RWPE2 (cell line): Measurements from ENCODE around the gene SEMA5A.

Experiments used
- ATAC-seq: fragments of 200-7000 bp; cut with Tn5 transposase; 3 replicates; pipeline ENCODE4 v1.9.1; 2021; ENCODE audit warnings: low read depth
- DNase-seq: peaks from one replicate; pipeline ENCODE4 v3.0.0-alpha.2; 2020; ENCODE audit warnings: low spot score
- H3K27ac ChIP-seq: fragments of 450-650 bp; 2 replicates; pipeline ENCODE4 v1.5.1; 2017; ENCODE audit warnings: mild to moderate bottlenecking; ENCODE audit not compliant: poor library complexity, severe bottlenecking
- H3K27me3 ChIP-seq: fragments of 250-450 bp; sonication (Bioruptor Pico); 2 replicates; pipeline ENCODE4 v1.5.1; 2021; ENCODE audit warnings: mild to moderate bottlenecking, moderate library complexity; ENCODE audit not compliant: insufficient read depth, poor library complexity, severe bottlenecking
- H3K36me3 ChIP-seq: fragments of 250-450 bp; sonication (Bioruptor Pico); 2 replicates; pipeline ENCODE4 v1.5.1; 2020; ENCODE audit warnings: low read depth, mild to moderate bottlenecking, moderate library complexity
- H3K4me1 ChIP-seq: fragments of 250-450 bp; sonication (Bioruptor Pico); 2 replicates; pipeline ENCODE4 v1.5.1; 2021; ENCODE audit warnings: mild to moderate bottlenecking, moderate library complexity; ENCODE audit not compliant: insufficient read depth, poor library complexity, severe bottlenecking
- H3K4me3 ChIP-seq: fragments of 250-450 bp; sonication (Bioruptor Pico); 2 replicates; pipeline ENCODE4 v1.5.1; 2021; ENCODE audit warnings: mild to moderate bottlenecking, moderate library complexity; ENCODE audit not compliant: severe bottlenecking
- H3K9me3 ChIP-seq: fragments of 250-450 bp; sonication (Bioruptor Pico); 2 replicates; pipeline ENCODE4 v1.5.1; 2021; ENCODE audit warnings: mild to moderate bottlenecking, moderate library complexity; ENCODE audit not compliant: severe bottlenecking
- TF ChIP-seq, protein P1 (sequence below): fragments of 450-650 bp; IDR thresholded peaks from one replicate; pipeline ENCODE4 v1.5.1; 2017; ENCODE audit warnings: mild to moderate bottlenecking, moderate library complexity; ENCODE audit not compliant: poor library complexity, severe bottlenecking

SEMA5A gene

DNA sequence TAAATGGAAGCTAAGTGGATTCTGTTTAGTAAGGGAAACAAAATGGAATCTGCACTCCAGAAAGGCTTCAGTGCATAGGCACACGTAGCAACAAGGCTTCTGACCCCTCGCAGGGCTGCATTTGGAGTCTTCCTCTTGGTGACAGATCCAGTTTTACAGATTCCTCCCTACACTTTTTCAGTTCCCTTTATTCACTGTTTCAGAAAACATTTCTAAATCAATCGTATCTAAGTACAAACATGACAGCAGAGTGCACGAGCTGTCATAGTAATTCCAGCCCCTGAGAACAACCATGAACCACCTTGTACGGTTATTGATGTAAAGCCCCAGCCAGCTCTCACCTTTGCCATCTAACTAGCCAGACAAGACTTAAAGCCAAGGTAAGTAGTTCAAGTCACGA is 491.6 kb downstream of the SEMA5A start:
- DNase-seq (no peak), ATAC-seq (no peak)
- H3K27me3 ChIP-seq, result no peaks in the 10 kb centered on the region
- TF ChIP-seq, protein P1, sequence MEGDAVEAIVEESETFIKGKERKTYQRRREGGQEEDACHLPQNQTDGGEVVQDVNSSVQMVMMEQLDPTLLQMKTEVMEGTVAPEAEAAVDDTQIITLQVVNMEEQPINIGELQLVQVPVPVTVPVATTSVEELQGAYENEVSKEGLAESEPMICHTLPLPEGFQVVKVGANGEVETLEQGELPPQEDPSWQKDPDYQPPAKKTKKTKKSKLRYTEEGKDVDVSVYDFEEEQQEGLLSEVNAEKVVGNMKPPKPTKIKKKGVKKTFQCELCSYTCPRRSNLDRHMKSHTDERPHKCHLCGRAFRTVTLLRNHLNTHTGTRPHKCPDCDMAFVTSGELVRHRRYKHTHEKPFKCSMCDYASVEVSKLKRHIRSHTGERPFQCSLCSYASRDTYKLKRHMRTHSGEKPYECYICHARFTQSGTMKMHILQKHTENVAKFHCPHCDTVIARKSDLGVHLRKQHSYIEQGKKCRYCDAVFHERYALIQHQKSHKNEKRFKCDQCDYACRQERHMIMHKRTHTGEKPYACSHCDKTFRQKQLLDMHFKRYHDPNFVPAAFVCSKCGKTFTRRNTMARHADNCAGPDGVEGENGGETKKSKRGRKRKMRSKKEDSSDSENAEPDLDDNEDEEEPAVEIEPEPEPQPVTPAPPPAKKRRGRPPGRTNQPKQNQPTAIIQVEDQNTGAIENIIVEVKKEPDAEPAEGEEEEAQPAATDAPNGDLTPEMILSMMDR, result no peak
- H3K36me3 ChIP-seq, result no peaks in the 10 kb centered on the region
- H3K27ac ChIP-seq, result no peak overlapping the region
- peaks cover 21% of the 10 kb centered on the region for H3K4me1 ChIP-seq
- H3K4me3 ChIP-seq, result no peak overlapping the region
- no peaks in the 10 kb centered on the region for H3K9me3 ChIP-seq

DNA sequence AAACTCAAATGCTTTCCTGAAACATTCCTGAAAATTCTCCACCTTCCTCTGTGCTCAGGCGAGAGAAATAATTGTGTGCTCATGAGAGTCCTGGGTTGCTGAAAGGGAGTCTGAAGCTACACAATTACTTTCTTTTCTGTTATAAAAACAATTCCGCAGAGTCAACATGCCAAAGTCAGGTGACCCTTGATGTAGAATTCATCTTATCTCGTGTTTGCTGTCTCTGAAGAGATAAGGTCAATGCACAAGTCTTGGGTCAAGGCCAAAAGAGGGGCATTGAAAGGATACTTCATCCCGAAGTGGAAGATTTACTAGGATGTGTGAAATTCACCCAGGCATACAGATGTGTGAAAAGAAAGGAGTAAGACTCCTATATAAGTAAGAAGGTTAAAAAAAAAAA is 493.5 kb downstream of the SEMA5A start:
- no peak overlapping the region for H3K27ac ChIP-seq
- no peaks in the 10 kb centered on the region for H3K36me3 ChIP-seq
- no peaks in the 10 kb centered on the region for H3K9me3 ChIP-seq
- peaks cover 17% of the 10 kb centered on the region for H3K4me1 ChIP-seq
- TF ChIP-seq, protein P1, result no peak
- H3K4me3 ChIP-seq, result no peak overlapping the region
- DNase-seq, result no peak
- no peak for ATAC-seq
- no peaks in the 10 kb centered on the region for H3K27me3 ChIP-seq

DNA sequence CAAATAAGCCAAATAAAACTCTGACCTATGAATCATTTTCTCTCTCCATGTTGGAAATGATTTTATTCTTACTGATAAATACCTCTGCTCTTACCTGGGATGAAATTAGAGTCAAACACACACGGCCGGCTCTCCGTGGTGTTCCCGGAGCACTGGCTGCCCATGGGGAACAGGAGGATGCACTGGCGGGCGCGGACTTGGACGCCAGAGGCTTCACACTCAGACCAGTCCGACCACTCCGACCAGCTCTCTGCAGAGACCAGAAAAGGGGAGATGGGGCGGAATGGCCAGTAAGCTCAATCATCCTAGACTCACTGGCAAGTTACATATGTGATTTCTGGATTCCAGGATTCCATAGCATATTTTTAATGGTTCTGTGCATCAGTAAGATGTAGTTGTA is 494.1 kb downstream of the SEMA5A start:
- ATAC-seq (no peak), DNase-seq (no peak)
- Histone ChIP-seq H3K36me3 (no peaks in the 10 kb centered on the region), H3K27me3 (no peaks in the 10 kb centered on the region), H3K27ac (no peak overlapping the region), H3K4me1 (peaks cover 24% of the 10 kb centered on the region), H3K4me3 (no peak overlapping the region), H3K9me3 (no peaks in the 10 kb centered on the region)
- TF ChIP-seq, protein P1, result no peak

DNA sequence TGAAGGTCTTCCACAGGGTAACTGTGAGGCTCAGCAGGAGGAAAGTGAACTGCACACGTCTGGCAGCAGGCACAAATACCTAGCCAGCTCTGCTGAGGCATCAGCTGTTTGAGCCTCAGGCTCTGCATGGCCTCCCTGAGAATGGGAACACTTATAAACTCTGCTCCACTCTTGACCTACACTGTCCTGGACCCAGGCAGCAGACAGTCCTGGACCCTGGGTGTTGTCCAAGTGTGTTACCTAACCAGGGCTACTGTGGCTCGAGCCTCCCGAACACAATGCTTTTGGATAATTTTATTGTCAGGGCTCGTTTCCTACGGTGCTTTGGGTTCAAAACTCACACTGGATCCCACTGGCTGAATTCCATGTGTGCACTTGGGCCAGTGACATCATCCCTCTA is 497.9 kb downstream of the SEMA5A start:
- no peaks in the 10 kb centered on the region for H3K27me3 ChIP-seq

More for the DNA sequence above, 497.9 kb downstream of the SEMA5A start:
- Histone ChIP-seq H3K4me3 (no peak overlapping the region), H3K27ac (peak overlapping the region; percentile 68), H3K9me3 (no peaks in the 10 kb centered on the region), H3K4me1 (peaks cover 19% of the 10 kb centered on the region), H3K36me3 (no peaks in the 10 kb centered on the region)
- ATAC-seq (no peak), DNase-seq (no peak)
- TF ChIP-seq, protein P1, result no peak
